HepG2 (cell line): Measurements from ENCODE around the gene FRMD4A. TPM values are rescaled to one million over a fixed set of nuclear protein-coding genes. Genes with fewer than 3 reads are reported as not detected.

Source experiments
- ATAC-seq: fragments of 200-7000 bp; cut with Tn5 transposase; 3 replicates; pipeline ENCODE4 v1.9.1; 2020; ENCODE audit warnings: mild to moderate bottlenecking, moderate library complexity
- BruUV-seq: library from RNA; stranded (reverse); fragments of 400-500 nt; replicated peaks from 2 replicates; lab custom pipeline; 2021; lab: Mats Ljungman, UMichigan
- CTCF ChIA-PET: fragments of 300-600 bp; formaldehyde crosslinking; extraction: SDS; loops from one replicate; lab custom pipeline; 2021; ENCODE audit warnings: low total read pairs, inconsistent platforms, low intra/inter-chr PET ratio; lab: Yijun Ruan, JAX
- POLR2A ChIA-PET: fragments of 350-600 bp; sonication (Branson Sonifier 250); formaldehyde crosslinking; loops from one replicate; lab custom pipeline; 2020; ENCODE audit warnings: antibody characterized with exemption, inconsistent platforms; lab: Yijun Ruan, JAX
- DNase-seq: peaks from one replicate; pipeline ENCODE4 v3.0.0-alpha.2; 2015; ENCODE audit warnings: low spot score
- FAIRE-seq: peaks from 3 replicates; lab custom pipeline; 2011; peaks lifted over from hg19 to GRCh38; lab: Jason Lieb, UNC
- H2AFZ ChIP-seq: one replicate; pipeline ENCODE4 v1.6.1; 2011; ENCODE audit warnings: low read length, inconsistent platforms
- H3K27ac ChIP-seq: fragments of 300-600 bp; 3 replicates; pipeline ENCODE4 v1.8.0; 2011; ENCODE audit warnings: mixed run types, mild to moderate bottlenecking, mixed read lengths, low read length, inconsistent platforms; ENCODE audit not compliant: insufficient read depth; ENCODE audit errors: extremely low read length
- H3K27me3 ChIP-seq, 2 experiments: fragments of 200-600 bp in 1 of 2; 2 replicates in 1 of 2; 3 replicates in 1 of 2; pipeline versions ENCODE4 v1.6.0 to v1.8.0; 2011; ENCODE audit warnings: low read length in 2 of 2, mild to moderate bottlenecking in 2 of 2, moderate library complexity in 2 of 2, inconsistent platforms in 1 of 2; ENCODE audit not compliant: insufficient read depth in 2 of 2, control insufficient read depth in 1 of 2
- H3K36me3 ChIP-seq, 2 experiments: fragments of 200-600 bp in 1 of 2; replicated peaks in 1 of 2; 2 replicates in 1 of 2; 3 replicates in 1 of 2; pipeline versions ENCODE4 v1.5.1 to v1.8.0; 2011; ENCODE audit warnings: low read length in 2 of 2, inconsistent platforms in 1 of 2; ENCODE audit not compliant: insufficient read depth in 2 of 2, control insufficient read depth in 1 of 2
- H3K4me1 ChIP-seq: 2 replicates; pipeline ENCODE4 v1.5.1; 2012; ENCODE audit warnings: low read length, inconsistent platforms; ENCODE audit not compliant: insufficient read depth
- H3K4me2 ChIP-seq: 2 replicates; pipeline ENCODE4 v1.6.0; 2011; ENCODE audit warnings: low read depth, low read length, inconsistent platforms
- H3K4me3 ChIP-seq, 3 experiments: fragments of 200-600 bp in 1 of 3; sonication (generic), shearing (Covaris generic) in 1 of 3; replicated peaks in 1 of 3; 2 replicates each; pipeline ENCODE4 v1.5.1; 2011 to 2016; ENCODE audit warnings: low read length in 3 of 3, inconsistent platforms in 2 of 3, low read depth in 2 of 3, mild to moderate bottlenecking in 2 of 3, control low read depth in 1 of 3, mixed read lengths in 1 of 3; ENCODE audit not compliant: insufficient read depth in 1 of 3
- H3K79me2 ChIP-seq: one replicate; pipeline ENCODE4 v1.6.1; 2011; ENCODE audit warnings: low read length, inconsistent platforms; ENCODE audit not compliant: insufficient read depth
- H3K9ac ChIP-seq: 2 replicates; pipeline ENCODE4 v1.6.0; 2011; ENCODE audit warnings: mild to moderate bottlenecking, low read depth, low read length, inconsistent platforms; ENCODE audit not compliant: insufficient read depth
- H3K9me3 ChIP-seq: 2 replicates; pipeline ENCODE4 v1.5.1; 2012; ENCODE audit warnings: mild to moderate bottlenecking, low read length
- H4K20me1 ChIP-seq: 2 replicates; pipeline ENCODE4 v1.6.0; 2011; ENCODE audit warnings: inconsistent platforms, mild to moderate bottlenecking, low read length, moderate library complexity; ENCODE audit not compliant: insufficient read depth
- HMGA1 ChIP-seq: sonication (generic); formaldehyde crosslinking; conservative IDR thresholded peaks from 2 replicates; pipeline ENCODE4 v1.4.0; 2020; ENCODE audit warnings: missing genetic modification reagents
- KMT2A ChIP-seq: sonication (generic); formaldehyde crosslinking; IDR thresholded peaks from 2 replicates; pipeline ENCODE4 v1.4.0; 2020; ENCODE audit warnings: missing genetic modification reagents
- MAZ ChIP-seq, 2 experiments: sonication (generic) in 1 of 2; formaldehyde crosslinking in 1 of 2; IDR thresholded peaks; 2 replicates each; pipeline versions ENCODE4 v1.5.0 to v1.6.1; 2012 to 2020; ENCODE audit warnings: low read depth in 2 of 2, mild to moderate bottlenecking in 2 of 2, borderline replicate concordance in 1 of 2, improper control_type of control experiment in 1 of 2, low read length in 1 of 2, missing genetic modification reagents in 1 of 2, moderate library complexity in 1 of 2
- NRL ChIP-seq: sonication (generic); formaldehyde crosslinking; IDR thresholded peaks from 2 replicates; pipeline ENCODE4 v1.5.0; 2020; ENCODE audit warnings: missing genetic modification reagents, mild to moderate bottlenecking, moderate library complexity, borderline replicate concordance
- ZBTB43 ChIP-seq: sonication (generic); formaldehyde crosslinking; conservative IDR thresholded peaks from 2 replicates; pipeline ENCODE4 v1.4.0; 2020; ENCODE audit warnings: missing genetic modification reagents
- ZBTB49 ChIP-seq: sonication (generic); formaldehyde crosslinking; IDR thresholded peaks from 2 replicates; pipeline ENCODE4 v1.4.0; 2020; ENCODE audit warnings: missing genetic modification reagents, borderline replicate concordance
- ZFP41 ChIP-seq: sonication (generic); formaldehyde crosslinking; IDR thresholded peaks from 2 replicates; pipeline ENCODE4 v1.4.0; 2020; ENCODE audit warnings: mild to moderate bottlenecking, missing genetic modification reagents, borderline replicate concordance
- ZNF234 ChIP-seq: sonication (generic); formaldehyde crosslinking; conservative IDR thresholded peaks from 2 replicates; pipeline ENCODE4 v1.5.1; 2020; ENCODE audit warnings: mild to moderate bottlenecking, missing genetic modification reagents
- ZNF276 ChIP-seq: sonication (generic); formaldehyde crosslinking; IDR thresholded peaks from 2 replicates; pipeline ENCODE4 v1.4.0; 2020; ENCODE audit warnings: mild to moderate bottlenecking, low read depth, missing genetic modification reagents
- ZNF678 ChIP-seq: sonication (generic); formaldehyde crosslinking; IDR thresholded peaks from 2 replicates; pipeline ENCODE4 v1.4.0; 2020; ENCODE audit warnings: mild to moderate bottlenecking, missing genetic modification reagents
- ZNF740 ChIP-seq: sonication (generic); formaldehyde crosslinking; IDR thresholded peaks from 2 replicates; pipeline ENCODE4 v1.4.0; 2020; ENCODE audit warnings: missing genetic modification reagents
- WGBS: methylation state at CpG from one replicate; pipeline ENCODE4 v1.1.6; 2017; ENCODE audit warnings: low lambda C conversion rate; 5-methylcytosine and 5-hydroxymethylcytosine counted together
- in situ Hi-C: cut with HindIII; loops from 2 replicates; pipeline ENCODE4 v1.10.0; 2017; ENCODE audit warnings: low pct_unique_long_range_greater_than_20kb; ENCODE audit not compliant: extremely low pct_ligation_motif_present
- intact Hi-C: fragments of 100-400 bp; cut with micrococcal nuclease; formaldehyde crosslinking; loops from one replicate; pipeline ENCODE4 v1.10.0; 2022; ENCODE audit not compliant: unreplicated experiment
- polyA plus RNA-seq, 8 experiments: library from polyadenylated mRNA; depleted of rRNA in 3 of 8; stranded (reverse) in 7 of 8; unstranded in 1 of 8; fragments of >200 nt; fragmentation: Illumina TruSeq in 4 of 8; extraction: Trizol in 4 of 8; gene quantifications; 2 replicates each; pipeline versions ENCODE4 v1.2.1 to v1.2.3, GENCODE V29; 2011 to 2016; ENCODE audit warnings: low read depth in 4 of 8, missing spikeins in 1 of 8, mixed read lengths in 1 of 8; ENCODE audit not compliant: insufficient read depth in 1 of 8
- total RNA-seq, 5 experiments: library from RNA; depleted of rRNA; stranded (reverse); fragments of >200 nt; fragmentation: Illumina TruSeq; extraction: Trizol; gene quantifications; 2 replicates each; pipeline ENCODE4 v1.2.3, GENCODE V29; 2016; ENCODE audit warnings: low read depth in 1 of 5

The FRMD4A gene
- total and polyA plus RNA-seq, 2 of the 13 experiments (the other 11 are each of a cell fraction or from before 2014, with no cell fraction given) = 0.09 to 0.26 TPM

GRCh38 chr10:14235566-14236195, 95.0 kb downstream of the FRMD4A start (continued):
- TF ChIP-seq ZBTB43 = no peak
- TF ChIP-seq, all 625 proteins: peak for 0

- FAIRE-seq (no peak), DNase-seq (no peak), ATAC-seq (no peak)
- 47% methylated on average over 4 of the region's 4 CpGs for WGBS
- no peak overlapping the region for H3K4me3 ChIP-seq
- BruUV-seq = no TSS peak
- no peaks in the 10 kb centered on the region for H3K36me3 ChIP-seq
- H4K20me1 ChIP-seq = no peaks in the 10 kb centered on the region
- no peak overlapping the region for H3K9ac ChIP-seq
- H3K79me2 ChIP-seq = no peaks in the 10 kb centered on the region
- ChIA-PET POLR2A (no interaction called here), CTCF (no interaction called here)
- intact Hi-C loops (no loop called here), in situ Hi-C loops (no loop called here)
- no peaks in the 10 kb centered on the region; a peak in 1 of 5 replicates for H3K27me3 ChIP-seq
- no peak overlapping the region for H3K4me2 ChIP-seq
- H3K4me1 ChIP-seq = no peaks in the 10 kb centered on the region
- no peaks in the 10 kb centered on the region for H3K9me3 ChIP-seq
- H2AFZ ChIP-seq = no peak overlapping the region
- H3K27ac ChIP-seq = no peak overlapping the region
- TF ChIP-seq NRL (CRISPR knock-in tag) (no peak), ZBTB49 (CRISPR knock-in tag) (no peak), HMGA1 (CRISPR knock-in tag) (no peak), MAZ (IDR thresholded peaks at IDR 0.05; ENCODE audit: borderline replicate concordance, low read depth, low read length) (no peak), MAZ (CRISPR knock-in tag; IDR thresholded peaks at IDR 0.05; ENCODE audit: low read depth) (no peak), ZFP41 (CRISPR knock-in tag) (no peak), ZNF234 (no peak), ZNF740 (CRISPR knock-in tag) (no peak), ZNF678 (CRISPR knock-in tag) (no peak), ZNF276 (CRISPR knock-in tag) (no peak), KMT2A (CRISPR knock-in tag) (no peak)
Measured at GRCh38 chr10:14233566-14233965, 97.2 kb downstream of the FRMD4A start.
